Activated CD8-positive, alpha-beta T cell treated with anti-CD3 and anti-CD28 coated beads for 36 hours (primary cell): ENCODE measurements around the gene ADSS1. TPM values are rescaled to one million over a fixed set of nuclear protein-coding genes. Genes with fewer than 3 reads are reported as not detected.

ENCODE experiments used
- ATAC-seq: fragments of 200-7000 bp; cut with Tn5 transposase; one replicate; pipeline ENCODE4 v1.10.0; 2021; ENCODE audit warnings: mild to moderate bottlenecking, moderate library complexity
- CTCF ChIA-PET: fragments of 350-600 bp; sonication (Branson Sonifier 250); formaldehyde crosslinking; loops from one replicate; lab custom pipeline; 2021; ENCODE audit warnings: antibody characterized with exemption; lab: Charles Lee
- POLR2A ChIA-PET: fragments of 350-600 bp; sonication (Branson Sonifier 250); formaldehyde crosslinking; loops from one replicate; lab custom pipeline; 2021; ENCODE audit warnings: antibody characterized with exemption; lab: Charles Lee
- DNase-seq: peaks from one replicate; pipeline ENCODE4 v3.0.0-alpha.2; 2020
- H3K27ac Mint-ChIP-seq: one replicate; pipeline ENCODE4 v1.8.0; 2021; ENCODE audit warnings: mild to moderate bottlenecking, mixed read lengths
- H3K27me3 Mint-ChIP-seq: one replicate; pipeline ENCODE4 v1.8.0; 2021; ENCODE audit warnings: mixed read lengths
- H3K36me3 Mint-ChIP-seq: one replicate; pipeline ENCODE4 v1.8.0; 2021; ENCODE audit warnings: low read depth, mixed read lengths
- H3K4me1 Mint-ChIP-seq: one replicate; pipeline ENCODE4 v1.8.0; 2021; ENCODE audit warnings: low read depth, mixed read lengths
- H3K4me3 Mint-ChIP-seq: one replicate; pipeline ENCODE4 v1.8.0; 2021; ENCODE audit warnings: mild to moderate bottlenecking, moderate library complexity, mixed read lengths
- H3K9me3 Mint-ChIP-seq: one replicate; pipeline ENCODE4 v1.8.0; 2021; ENCODE audit warnings: mixed read lengths
- CTCF ChIP-seq: fragments of 200-600 bp; IDR thresholded peaks from one replicate; pipeline ENCODE4 v1.8.0; 2022; ENCODE audit warnings: antibody characterized with exemption, mild to moderate bottlenecking
- intact Hi-C: fragments of 100-400 bp; cut with micrococcal nuclease; formaldehyde crosslinking; loops from one replicate; pipeline ENCODE4 v1.10.0; 2022
- total RNA-seq, 2 experiments: library from RNA; stranded (reverse); gene quantifications; one replicate each; pipeline ENCODE4 v1.2.3, GENCODE V29; 2021

The ADSS1 gene
- total RNA-seq, 2 experiments from 2014 or later = 2.7 to 3.0 TPM

GRCh38 chr14:104702673-104703072, 21.4 kb upstream of the ADSS1 start:
- H3K4me1 Mint-ChIP-seq = no peaks in the 10 kb centered on the region
- intact Hi-C loops = no loop called here
- CTCF ChIA-PET = interaction anchor here (1.2 kb wide), 1 partner anchor 20 kb away, joined by 3 read pairs; no protein-coding TSS in a partner anchor
- H3K27me3 Mint-ChIP-seq = no peaks in the 10 kb centered on the region
- POLR2A ChIA-PET = no interaction called here
- H3K36me3 Mint-ChIP-seq = peaks cover 13% of the 10 kb centered on the region
- H3K9me3 Mint-ChIP-seq = no peaks in the 10 kb centered on the region
- H3K4me3 Mint-ChIP-seq = no peak overlapping the region
- DNase-seq (no peak), ATAC-seq (no peak)
- H3K27ac Mint-ChIP-seq = no peak overlapping the region
- no peak for TF ChIP-seq CTCF

GRCh38 chr14:104703269-104703668, 20.8 kb upstream of the ADSS1 start:
- intact Hi-C loops = no loop called here
- Mint-ChIP-seq H3K4me3 (no peak overlapping the region), H3K9me3 (no peaks in the 10 kb centered on the region), H3K27ac (no peak overlapping the region), H3K4me1 (no peaks in the 10 kb centered on the region), H3K36me3 (peaks cover 13% of the 10 kb centered on the region), H3K27me3 (no peaks in the 10 kb centered on the region)
- ChIA-PET POLR2A (no interaction called here), CTCF (interaction anchor here (1.2 kb wide), 2 partner anchors 8 to 19 kb away, joined by 3 to 4 read pairs; no protein-coding TSS in a partner anchor)
- TF ChIP-seq CTCF = no peak
- no peak for DNase-seq
- no peak for ATAC-seq

- Mint-ChIP-seq H3K9me3 (no peaks in the 10 kb centered on the region), H3K36me3 (peaks cover 13% of the 10 kb centered on the region), H3K4me3 (no peak overlapping the region), H3K27ac (no peak overlapping the region), H3K27me3 (no peaks in the 10 kb centered on the region), H3K4me1 (peaks cover 2% of the 10 kb centered on the region)
- intact Hi-C loops = no loop called here
- TF ChIP-seq CTCF = no peak
- POLR2A ChIA-PET = no interaction called here
- DNase-seq (no peak), ATAC-seq (no peak)
- CTCF ChIA-PET = interaction anchor here (1.2 kb wide), 1 partner anchor 9 kb away, joined by 4 read pairs; no protein-coding TSS in a partner anchor
These were observed 19.8 kb upstream of the ADSS1 start for GRCh38 chr14:104704252-104704651.

- DNase-seq (peak; percentile 33), ATAC-seq (peak; percentile 50)
- peaks cover 16% of the 10 kb centered on the region for H3K36me3 Mint-ChIP-seq
- POLR2A ChIA-PET = interaction anchor here (0.6 to 1.0 kb wide), 3 partner anchors 9 to 20 kb away, joined by 3 read pairs; no protein-coding TSS in a partner anchor
- H3K4me1 Mint-ChIP-seq = peaks cover 2% of the 10 kb centered on the region
- CTCF ChIA-PET = interaction anchor here (1.0 kb wide), 1 partner anchor 14 kb away, joined by 3 read pairs; no protein-coding TSS in a partner anchor
- TF ChIP-seq CTCF = no peak
- intact Hi-C loops = loop anchor here (5.0 kb wide), 1 partner anchor 58 kb away; no protein-coding TSS in a partner anchor
- H3K27ac Mint-ChIP-seq = no peak overlapping the region
- no peaks in the 10 kb centered on the region for H3K9me3 Mint-ChIP-seq
- no peak overlapping the region for H3K4me3 Mint-ChIP-seq
- H3K27me3 Mint-ChIP-seq = no peaks in the 10 kb centered on the region
These were observed 18.5 kb upstream of the ADSS1 start for GRCh38 chr14:104705340-104706047.
